Lower leg skin (tissue), 3 donors: ENCODE measurements around the gene FAM120A.

Source experiments
- POLR2A ChIP-seq, 2 donors: fragments of 450-650 bp; IDR thresholded peaks; one replicate each; pipeline ENCODE4 v1.6.1; 2016 to 2017; ENCODE audit warnings: antibody characterized with exemption in 2 of 2, mild to moderate bottlenecking in 1 of 2, moderate library complexity in 1 of 2
- TF ChIP-seq, protein P1 (sequence below), 3 donors: fragments of 450-650 bp; IDR thresholded peaks; one replicate each; pipeline ENCODE4 v1.5.1; 2016; ENCODE audit warnings: antibody characterized with exemption in 3 of 3, mild to moderate bottlenecking in 3 of 3, moderate library complexity in 2 of 3

- TF ChIP-seq POLR2A (IDR thresholded peaks at IDR 0.05) = no peak
- TF ChIP-seq, protein P1, sequence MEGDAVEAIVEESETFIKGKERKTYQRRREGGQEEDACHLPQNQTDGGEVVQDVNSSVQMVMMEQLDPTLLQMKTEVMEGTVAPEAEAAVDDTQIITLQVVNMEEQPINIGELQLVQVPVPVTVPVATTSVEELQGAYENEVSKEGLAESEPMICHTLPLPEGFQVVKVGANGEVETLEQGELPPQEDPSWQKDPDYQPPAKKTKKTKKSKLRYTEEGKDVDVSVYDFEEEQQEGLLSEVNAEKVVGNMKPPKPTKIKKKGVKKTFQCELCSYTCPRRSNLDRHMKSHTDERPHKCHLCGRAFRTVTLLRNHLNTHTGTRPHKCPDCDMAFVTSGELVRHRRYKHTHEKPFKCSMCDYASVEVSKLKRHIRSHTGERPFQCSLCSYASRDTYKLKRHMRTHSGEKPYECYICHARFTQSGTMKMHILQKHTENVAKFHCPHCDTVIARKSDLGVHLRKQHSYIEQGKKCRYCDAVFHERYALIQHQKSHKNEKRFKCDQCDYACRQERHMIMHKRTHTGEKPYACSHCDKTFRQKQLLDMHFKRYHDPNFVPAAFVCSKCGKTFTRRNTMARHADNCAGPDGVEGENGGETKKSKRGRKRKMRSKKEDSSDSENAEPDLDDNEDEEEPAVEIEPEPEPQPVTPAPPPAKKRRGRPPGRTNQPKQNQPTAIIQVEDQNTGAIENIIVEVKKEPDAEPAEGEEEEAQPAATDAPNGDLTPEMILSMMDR (IDR thresholded peaks at IDR 0.05) = no peak
These were observed 58.6 kb downstream of the FAM120A start for GRCh38 chr9:93510041-93510440.
